ENCODE measurements around the gene CADM2.

Gene CADM2

GRCh38 chr3:84980456-84980855 lies 21.7 kb downstream of the CADM2 start:
- in situ Hi-C loops (cut with MboI; ENCODE audit: low pct_unique_long_range_greater_than_20kb, low sequenced_read_pairs), result no loop called here

GRCh38 chr3:84983490-84983889 lies 24.7 kb downstream of the CADM2 start:
- in situ Hi-C loops (cut with MboI; ENCODE audit: low pct_unique_long_range_greater_than_20kb, low sequenced_read_pairs), result no loop called here

More at GRCh38 chr3:84980456-84980855, 21.7 kb downstream of the CADM2 start:
- DNase-seq, result no peak

GRCh38 chr3:84984429-84984828 lies 25.6 kb downstream of the CADM2 start:
- in situ Hi-C loops (cut with MboI; ENCODE audit: low pct_unique_long_range_greater_than_20kb, low sequenced_read_pairs), result no loop called here
- no peak for DNase-seq

More at GRCh38 chr3:84983490-84983889, 24.7 kb downstream of the CADM2 start:
- no peak for DNase-seq

- DNase-seq, result no peak
- in situ Hi-C loops (cut with MboI; ENCODE audit: low pct_unique_long_range_greater_than_20kb, low sequenced_read_pairs), result no loop called here
These were observed 27.0 kb downstream of the CADM2 start for GRCh38 chr3:84985795-84986194.

GRCh38 chr3:84987706-84988504 lies 29.1 kb downstream of the CADM2 start:
- no peak for DNase-seq
- in situ Hi-C loops (cut with MboI; ENCODE audit: low pct_unique_long_range_greater_than_20kb, low sequenced_read_pairs), result no loop called here

GRCh38 chr3:84989102-84989501 lies 30.3 kb downstream of the CADM2 start:
- in situ Hi-C loops (cut with MboI; ENCODE audit: low pct_unique_long_range_greater_than_20kb, low sequenced_read_pairs), result no loop called here

GRCh38 chr3:84991422-84991900 lies 32.7 kb downstream of the CADM2 start:
- in situ Hi-C loops (cut with MboI; ENCODE audit: low pct_unique_long_range_greater_than_20kb, low sequenced_read_pairs), result no loop called here

More at GRCh38 chr3:84989102-84989501, 30.3 kb downstream of the CADM2 start:
- no peak for DNase-seq

GRCh38 chr3:84993956-84994355 lies 35.2 kb downstream of the CADM2 start:
- no peak for DNase-seq
- in situ Hi-C loops (cut with MboI; ENCODE audit: low pct_unique_long_range_greater_than_20kb, low sequenced_read_pairs), result no loop called here

More at GRCh38 chr3:84991422-84991900, 32.7 kb downstream of the CADM2 start:
- DNase-seq, result no peak

- in situ Hi-C loops (cut with MboI; ENCODE audit: low pct_unique_long_range_greater_than_20kb, low sequenced_read_pairs), result no loop called here
- DNase-seq, result no peak
These were observed 39.8 kb downstream of the CADM2 start for GRCh38 chr3:84998545-84998944.

- in situ Hi-C loops (cut with MboI; ENCODE audit: low pct_unique_long_range_greater_than_20kb, low sequenced_read_pairs), result no loop called here
- no peak for DNase-seq
These were observed 44.7 kb downstream of the CADM2 start for GRCh38 chr3:85003479-85003878.

- DNase-seq, result no peak
- in situ Hi-C loops (cut with MboI; ENCODE audit: low pct_unique_long_range_greater_than_20kb, low sequenced_read_pairs), result no loop called here
These were observed 45.4 kb downstream of the CADM2 start for GRCh38 chr3:85004147-85004546.

GRCh38 chr3:85005946-85006345 lies 47.2 kb downstream of the CADM2 start:
- no peak for DNase-seq
- in situ Hi-C loops (cut with MboI; ENCODE audit: low pct_unique_long_range_greater_than_20kb, low sequenced_read_pairs), result no loop called here

- in situ Hi-C loops (cut with MboI; ENCODE audit: low pct_unique_long_range_greater_than_20kb, low sequenced_read_pairs), result no loop called here
- DNase-seq, result no peak
These were observed 48.7 kb downstream of the CADM2 start for GRCh38 chr3:85007195-85008094.

GRCh38 chr3:85020828-85021227 lies 62.0 kb downstream of the CADM2 start:
- in situ Hi-C loops (cut with MboI; ENCODE audit: low pct_unique_long_range_greater_than_20kb, low sequenced_read_pairs), result no loop called here
- DNase-seq, result no peak

GRCh38 chr3:85030052-85030451 lies 71.3 kb downstream of the CADM2 start:
- in situ Hi-C loops (cut with MboI; ENCODE audit: low pct_unique_long_range_greater_than_20kb, low sequenced_read_pairs), result no loop called here
- no peak for DNase-seq

- in situ Hi-C loops (cut with MboI; ENCODE audit: low pct_unique_long_range_greater_than_20kb, low sequenced_read_pairs), result no loop called here
- no peak for DNase-seq
These were observed 78.4 kb downstream of the CADM2 start for GRCh38 chr3:85037203-85037602.

GRCh38 chr3:85041001-85041400 lies 82.2 kb downstream of the CADM2 start:
- no peak for DNase-seq
- in situ Hi-C loops (cut with MboI; ENCODE audit: low pct_unique_long_range_greater_than_20kb, low sequenced_read_pairs), result no loop called here

GRCh38 chr3:85041562-85042055 lies 82.8 kb downstream of the CADM2 start:
- no peak for DNase-seq
- in situ Hi-C loops (cut with MboI; ENCODE audit: low pct_unique_long_range_greater_than_20kb, low sequenced_read_pairs), result no loop called here

GRCh38 chr3:85050821-85051220 lies 92.0 kb downstream of the CADM2 start:
- in situ Hi-C loops (cut with MboI; ENCODE audit: low pct_unique_long_range_greater_than_20kb, low sequenced_read_pairs), result no loop called here
- no peak for DNase-seq

- no peak for DNase-seq
- in situ Hi-C loops (cut with MboI; ENCODE audit: low pct_unique_long_range_greater_than_20kb, low sequenced_read_pairs), result no loop called here
These were observed 93.0 kb downstream of the CADM2 start for GRCh38 chr3:85051786-85052185.

Measured in KBM-7 (cell line).